ENCODE results near the gene RHBDD3. TPM values are rescaled to one million over a fixed set of nuclear protein-coding genes. Genes with fewer than 3 reads are reported as not detected.

The RHBDD3 gene
- total and polyA plus RNA-seq, 2 of the 4 experiments (the other 2 are of a cell fraction), result 5.7 to 21.5 TPM

- ChIA-PET CTCF (no interaction called here), POLR2A (ENCODE audit: unreplicated experiment) (no interaction called here)
- no peak overlapping the region for H2BK5ac ChIP-seq (ENCODE audit: low read depth, low read length, poor library complexity, severe bottlenecking)
- in situ Hi-C loops (cut with MboI; ENCODE audit: low sequenced_read_pairs) (no loop called here), intact Hi-C loops (cut with micrococcal nuclease) (loop anchor here (2.0 kb wide), 1 partner anchor 651 kb away; no protein-coding TSS in a partner anchor), dilution Hi-C loops (cut with HindIII; ENCODE audit: low sequenced_read_pairs, unreplicated experiment) (no loop called here)
- DNase-seq (no peak), ATAC-seq (ENCODE audit: low read depth) (no peak)
- H3K56ac ChIP-seq (ENCODE audit: extremely low read depth, insufficient read depth, low read length), result no peak overlapping the region
- no peak overlapping the region for H2AK9ac ChIP-seq (replicated peaks; ENCODE audit: low read depth, low read length, poor library complexity)
- H3K18ac ChIP-seq (ENCODE audit: low read depth, low read length), result no peak overlapping the region
- no peak overlapping the region for H4K8ac ChIP-seq (ENCODE audit: low read depth in 2 of 2, low read length in 2 of 2)
- no peaks in the 10 kb centered on the region for H3K9me3 ChIP-seq (ENCODE audit: control insufficient read depth, insufficient read depth, low read length)
- no peak overlapping the region for H3K23ac ChIP-seq (ENCODE audit: low read depth, low read length)
- no peaks in the 10 kb centered on the region for H4K20me1 ChIP-seq (ENCODE audit: insufficient read depth, low read length)
- TF ChIP-seq RAD21 (IDR thresholded peaks at IDR 0.05; ENCODE audit: low read length), result no peak
- H3K14ac ChIP-seq (replicated peaks; ENCODE audit: low read depth, low read length), result no peak overlapping the region
- H2BK15ac ChIP-seq (ENCODE audit: low read depth, low read length), result no peak overlapping the region
- no TSS peak for BruUV-seq (replicated peaks)
- no peak overlapping the region for H2AFZ ChIP-seq (replicated peaks; ENCODE audit: low read length, poor library complexity)
- H3K4me3 ChIP-seq (ENCODE audit: insufficient read depth, low read depth, low read length), result no peak overlapping the region
- H2AK5ac ChIP-seq (ENCODE audit: low read depth, low read length), result no peak overlapping the region
- no peak overlapping the region for H3K9ac ChIP-seq (ENCODE audit: low read depth, low read length)
- H4K5ac ChIP-seq (ENCODE audit: low read depth, low read length), result no peak overlapping the region
- H3K79me1 ChIP-seq (ENCODE audit: low read depth in 1 of 2, low read length in 2 of 2), result no peaks in the 10 kb centered on the region
- no CpG with 5 or more reads among the region's 4 CpGs for WGBS, 2 experiments (ENCODE audit: extremely low coverage in 2 of 2, insufficient read length in 1 of 2)
- H3K27me3 ChIP-seq (ENCODE audit: control insufficient read depth, insufficient read depth, low read length), result no peaks in the 10 kb centered on the region; the same call in 1 of the 2 replicates
- 0 out of 2 replicates have a peak, but pooled peaks cover 2% of the 10 kb centered on the region for H3K9me1 ChIP-seq (ENCODE audit: insufficient read depth, low read length)
- no peak overlapping the region for H2BK20ac ChIP-seq (ENCODE audit: low read depth, low read length)
- no peaks in the 10 kb centered on the region; the same call in 1 of the 2 replicates for H3K36me3 ChIP-seq (ENCODE audit: control insufficient read depth, insufficient read depth, low read length)
- H2BK120ac ChIP-seq (ENCODE audit: low read depth, low read length), result no peak overlapping the region
- no peak overlapping the region for H4K91ac ChIP-seq (ENCODE audit: insufficient read depth, low read depth, low read length)
- no peaks in the 10 kb centered on the region for H3K4me1 ChIP-seq (ENCODE audit: control insufficient read depth, insufficient read depth, low read length)
- H3K27ac ChIP-seq (ENCODE audit: insufficient read depth, low read length), result no peak overlapping the region
- no peak overlapping the region for H3K4me2 ChIP-seq (ENCODE audit: low read depth, low read length)
- H3K4ac ChIP-seq (ENCODE audit: low read depth, low read length), result no peak overlapping the region
Observed at GRCh38 chr22:29254286-29254660, 13.5 kb downstream of the RHBDD3 start.

Data from IMR-90 (cell line).